SK-N-SH treated with all-trans-retinoic acid at 6 μM for 48 hours (cell line): ENCODE data around the gene CLDN2.

Experiments
- ATAC-seq: fragments of 200-7000 bp; cut with Tn5 transposase; 3 replicates; pipeline ENCODE4 v1.9.1; 2020; ENCODE audit warnings: mild to moderate bottlenecking, moderate library complexity
- ARNTL ChIP-seq: fragments of 450-650 bp; formaldehyde crosslinking; IDR thresholded peaks from 2 replicates; pipeline ENCODE4 v1.5.0; 2020; ENCODE audit warnings: low read depth, mild to moderate bottlenecking, moderate library complexity, borderline replicate concordance
- BACH2 ChIP-seq: fragments of 250-450 bp; sonication (Bioruptor Pico); IDR thresholded peaks from 2 replicates; pipeline ENCODE4 v1.9.0; 2021; ENCODE audit warnings: mild to moderate bottlenecking, borderline replicate concordance
- CSDC2 ChIP-seq: fragments of 250-450 bp; sonication (Bioruptor Pico); IDR thresholded peaks from 2 replicates; pipeline ENCODE4 v1.5.0; 2020; ENCODE audit warnings: mild to moderate bottlenecking, moderate library complexity
- CSRNP3 ChIP-seq: fragments of 250-450 bp; sonication (Bioruptor Pico); IDR thresholded peaks from 2 replicates; pipeline ENCODE4 v1.5.1; 2021; ENCODE audit warnings: mild to moderate bottlenecking, moderate library complexity
- ESRRG ChIP-seq: fragments of 250-450 bp; sonication (Bioruptor Pico); IDR thresholded peaks from 2 replicates; pipeline ENCODE4 v1.6.1; 2021; ENCODE audit warnings: mild to moderate bottlenecking
- GLIS3 ChIP-seq: fragments of 250-450 bp; sonication (Bioruptor Pico); IDR thresholded peaks from 2 replicates; pipeline ENCODE4 v1.5.0; 2020; ENCODE audit warnings: mild to moderate bottlenecking, moderate library complexity
- ISL1 ChIP-seq: fragments of 250-450 bp; sonication (Bioruptor Pico); IDR thresholded peaks from 2 replicates; pipeline ENCODE4 v2.1.2; 2022; ENCODE audit warnings: mild to moderate bottlenecking, moderate library complexity
- OSR1 ChIP-seq: fragments of 250-450 bp; sonication (Bioruptor Pico); IDR thresholded peaks from 2 replicates; pipeline ENCODE4 v1.8.0; 2022; ENCODE audit warnings: moderate library complexity, mild to moderate bottlenecking, inconsistent platforms
- POU6F1 ChIP-seq: fragments of 250-450 bp; sonication (Bioruptor Pico); IDR thresholded peaks from 2 replicates; pipeline ENCODE4 v1.8.0; 2021; ENCODE audit warnings: low read depth, mild to moderate bottlenecking, moderate library complexity, borderline replicate concordance
- PPARA ChIP-seq: fragments of 250-450 bp; sonication (Bioruptor Pico); IDR thresholded peaks from 2 replicates; pipeline ENCODE4 v1.5.0; 2020; ENCODE audit warnings: mild to moderate bottlenecking, borderline replicate concordance
- RARB ChIP-seq: fragments of 250-450 bp; sonication (Bioruptor Pico); IDR thresholded peaks from 2 replicates; pipeline ENCODE4 v1.8.0; 2021; ENCODE audit warnings: mild to moderate bottlenecking, moderate library complexity
- SNAI2 ChIP-seq: fragments of 250-450 bp; sonication (Bioruptor Pico); IDR thresholded peaks from 2 replicates; pipeline ENCODE4 v1.5.0; 2020; ENCODE audit warnings: mild to moderate bottlenecking, moderate library complexity
- TCF4 ChIP-seq: fragments of 250-450 bp; sonication (Bioruptor Pico); IDR thresholded peaks from 2 replicates; pipeline ENCODE4 v1.8.0; 2021; ENCODE audit warnings: mild to moderate bottlenecking, moderate library complexity, borderline replicate concordance
- ZC3H10 ChIP-seq: fragments of 250-450 bp; sonication (Bioruptor Pico); IDR thresholded peaks from 2 replicates; pipeline ENCODE4 v1.5.1; 2021; ENCODE audit warnings: mild to moderate bottlenecking, moderate library complexity
- ZFP3 ChIP-seq: fragments of 250-450 bp; sonication (Bioruptor Pico); IDR thresholded peaks from 2 replicates; pipeline ENCODE4 v1.5.0; 2020; ENCODE audit warnings: mild to moderate bottlenecking, moderate library complexity
- ZFP30 ChIP-seq: fragments of 450-650 bp; formaldehyde crosslinking; IDR thresholded peaks from 2 replicates; pipeline ENCODE4 v1.5.0; 2022; ENCODE audit warnings: mild to moderate bottlenecking, moderate library complexity
- ZNF565 ChIP-seq: fragments of 450-650 bp; formaldehyde crosslinking; conservative IDR thresholded peaks from 2 replicates; pipeline ENCODE4 v1.5.0; 2020; ENCODE audit warnings: low read depth, mild to moderate bottlenecking, moderate library complexity
- ZNF70 ChIP-seq: fragments of 450-650 bp; formaldehyde crosslinking; IDR thresholded peaks from 2 replicates; pipeline ENCODE4 v1.5.0; 2020; ENCODE audit warnings: mild to moderate bottlenecking, moderate library complexity
- ZNF8 ChIP-seq: fragments of 450-650 bp; formaldehyde crosslinking; IDR thresholded peaks from 2 replicates; pipeline ENCODE4 v1.5.0; 2020; ENCODE audit warnings: mild to moderate bottlenecking, moderate library complexity
- TF ChIP-seq, protein P1 (sequence below): fragments of 250-450 bp; sonication (Bioruptor Pico); IDR thresholded peaks from 2 replicates; pipeline ENCODE4 v1.5.1; 2020; ENCODE audit warnings: low read depth, mild to moderate bottlenecking, moderate library complexity
- TF ChIP-seq, protein P2 (sequence below): fragments of 250-450 bp; sonication (Bioruptor Pico); IDR thresholded peaks from 2 replicates; pipeline ENCODE4 v1.5.0; 2020; ENCODE audit warnings: mild to moderate bottlenecking, moderate library complexity
- TF ChIP-seq, protein P3 (sequence below): fragments of 250-450 bp; sonication (Bioruptor Pico); IDR thresholded peaks from 2 replicates; pipeline ENCODE4 v1.8.0; 2020; ENCODE audit warnings: mild to moderate bottlenecking, moderate library complexity, borderline replicate concordance

Gene CLDN2

DNA sequence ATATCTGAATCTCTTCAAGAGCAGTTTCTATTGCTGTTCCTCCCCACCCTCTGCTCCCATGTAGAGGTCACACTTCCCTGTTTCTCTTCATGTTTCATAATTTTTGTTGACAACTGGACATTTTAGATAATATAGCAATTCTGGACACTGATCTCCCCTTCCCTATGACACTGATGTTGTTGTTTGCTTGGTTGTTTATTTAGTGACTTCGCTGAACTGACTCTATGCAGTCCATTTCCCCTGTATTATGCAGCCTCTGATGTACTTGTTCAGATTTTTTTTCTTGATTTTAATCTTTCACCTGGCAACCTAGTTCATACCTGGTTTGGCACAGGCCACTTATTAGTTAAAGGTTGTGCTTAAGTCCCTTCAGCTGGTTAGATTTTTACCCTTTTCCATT is 29.2 kb downstream of the CLDN2 start:
- no peak for ATAC-seq
- TF ChIP-seq ZFP3 (CRISPR knock-in tag): no peak
- TF ChIP-seq ZC3H10 (CRISPR knock-in tag): no peak
- TF ChIP-seq TCF4: no peak
- TF ChIP-seq, protein P1, sequence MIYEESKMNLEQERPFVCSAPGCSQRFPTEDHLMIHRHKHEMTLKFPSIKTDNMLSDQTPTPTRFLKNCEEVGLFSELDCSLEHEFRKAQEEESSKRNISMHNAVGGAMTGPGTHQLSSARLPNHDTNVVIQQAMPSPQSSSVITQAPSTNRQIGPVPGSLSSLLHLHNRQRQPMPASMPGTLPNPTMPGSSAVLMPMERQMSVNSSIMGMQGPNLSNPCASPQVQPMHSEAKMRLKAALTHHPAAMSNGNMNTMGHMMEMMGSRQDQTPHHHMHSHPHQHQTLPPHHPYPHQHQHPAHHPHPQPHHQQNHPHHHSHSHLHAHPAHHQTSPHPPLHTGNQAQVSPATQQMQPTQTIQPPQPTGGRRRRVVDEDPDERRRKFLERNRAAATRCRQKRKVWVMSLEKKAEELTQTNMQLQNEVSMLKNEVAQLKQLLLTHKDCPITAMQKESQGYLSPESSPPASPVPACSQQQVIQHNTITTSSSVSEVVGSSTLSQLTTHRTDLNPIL (CRISPR knock-in tag): no peak
- no peak for TF ChIP-seq CSDC2 (CRISPR knock-in tag)
- TF ChIP-seq POU6F1 (CRISPR knock-in tag): no peak
- TF ChIP-seq GLIS3 (CRISPR knock-in tag): no peak
- TF ChIP-seq ESRRG (CRISPR knock-in tag): no peak
- no peak for TF ChIP-seq SNAI2 (CRISPR knock-in tag)

DNA sequence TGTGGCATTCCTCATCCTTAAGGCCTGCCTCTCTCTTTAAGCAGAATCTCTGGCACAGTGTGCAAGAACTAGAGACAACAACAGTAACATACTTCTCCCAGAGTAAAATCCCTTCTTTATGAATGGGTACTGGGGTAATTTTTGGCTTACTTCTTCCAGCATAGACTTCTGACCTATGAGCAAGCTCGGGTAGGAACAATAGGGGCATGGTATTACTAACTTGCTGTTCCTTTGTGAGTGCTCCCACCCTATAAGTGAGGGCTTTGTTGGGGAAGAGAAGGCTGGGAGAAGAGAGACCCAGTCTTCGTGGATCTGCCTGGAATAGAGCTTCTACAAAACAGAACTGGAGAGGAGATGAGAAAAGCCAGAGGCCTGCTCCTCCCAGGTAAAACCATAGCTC is 30.2 kb downstream of the CLDN2 start:
- no peak for TF ChIP-seq RARB (CRISPR knock-in tag)
- TF ChIP-seq ZC3H10 (CRISPR knock-in tag): no peak
- no peak for TF ChIP-seq BACH2 (CRISPR knock-in tag)
- no peak for TF ChIP-seq ZNF8 (CRISPR knock-in tag)
- TF ChIP-seq ZNF70 (CRISPR knock-in tag): no peak
- no peak for TF ChIP-seq ESRRG (CRISPR knock-in tag)
- no peak for TF ChIP-seq ZNF565
- TF ChIP-seq, protein P2, sequence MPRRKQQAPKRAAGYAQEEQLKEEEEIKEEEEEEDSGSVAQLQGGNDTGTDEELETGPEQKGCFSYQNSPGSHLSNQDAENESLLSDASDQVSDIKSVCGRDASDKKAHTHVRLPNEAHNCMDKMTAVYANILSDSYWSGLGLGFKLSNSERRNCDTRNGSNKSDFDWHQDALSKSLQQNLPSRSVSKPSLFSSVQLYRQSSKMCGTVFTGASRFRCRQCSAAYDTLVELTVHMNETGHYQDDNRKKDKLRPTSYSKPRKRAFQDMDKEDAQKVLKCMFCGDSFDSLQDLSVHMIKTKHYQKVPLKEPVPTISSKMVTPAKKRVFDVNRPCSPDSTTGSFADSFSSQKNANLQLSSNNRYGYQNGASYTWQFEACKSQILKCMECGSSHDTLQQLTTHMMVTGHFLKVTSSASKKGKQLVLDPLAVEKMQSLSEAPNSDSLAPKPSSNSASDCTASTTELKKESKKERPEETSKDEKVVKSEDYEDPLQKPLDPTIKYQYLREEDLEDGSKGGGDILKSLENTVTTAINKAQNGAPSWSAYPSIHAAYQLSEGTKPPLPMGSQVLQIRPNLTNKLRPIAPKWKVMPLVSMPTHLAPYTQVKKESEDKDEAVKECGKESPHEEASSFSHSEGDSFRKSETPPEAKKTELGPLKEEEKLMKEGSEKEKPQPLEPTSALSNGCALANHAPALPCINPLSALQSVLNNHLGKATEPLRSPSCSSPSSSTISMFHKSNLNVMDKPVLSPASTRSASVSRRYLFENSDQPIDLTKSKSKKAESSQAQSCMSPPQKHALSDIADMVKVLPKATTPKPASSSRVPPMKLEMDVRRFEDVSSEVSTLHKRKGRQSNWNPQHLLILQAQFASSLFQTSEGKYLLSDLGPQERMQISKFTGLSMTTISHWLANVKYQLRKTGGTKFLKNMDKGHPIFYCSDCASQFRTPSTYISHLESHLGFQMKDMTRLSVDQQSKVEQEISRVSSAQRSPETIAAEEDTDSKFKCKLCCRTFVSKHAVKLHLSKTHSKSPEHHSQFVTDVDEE (CRISPR knock-in tag): no peak
- no peak for TF ChIP-seq OSR1 (CRISPR knock-in tag)
- no peak for TF ChIP-seq ZFP30 (CRISPR knock-in tag)
- TF ChIP-seq SNAI2 (CRISPR knock-in tag): no peak
- no peak for TF ChIP-seq ISL1
- no peak for TF ChIP-seq POU6F1 (CRISPR knock-in tag)
- no peak for TF ChIP-seq ZFP3 (CRISPR knock-in tag)
- no peak for TF ChIP-seq PPARA (CRISPR knock-in tag)
- TF ChIP-seq, protein P1 (CRISPR knock-in tag): no peak
- TF ChIP-seq, protein P3, sequence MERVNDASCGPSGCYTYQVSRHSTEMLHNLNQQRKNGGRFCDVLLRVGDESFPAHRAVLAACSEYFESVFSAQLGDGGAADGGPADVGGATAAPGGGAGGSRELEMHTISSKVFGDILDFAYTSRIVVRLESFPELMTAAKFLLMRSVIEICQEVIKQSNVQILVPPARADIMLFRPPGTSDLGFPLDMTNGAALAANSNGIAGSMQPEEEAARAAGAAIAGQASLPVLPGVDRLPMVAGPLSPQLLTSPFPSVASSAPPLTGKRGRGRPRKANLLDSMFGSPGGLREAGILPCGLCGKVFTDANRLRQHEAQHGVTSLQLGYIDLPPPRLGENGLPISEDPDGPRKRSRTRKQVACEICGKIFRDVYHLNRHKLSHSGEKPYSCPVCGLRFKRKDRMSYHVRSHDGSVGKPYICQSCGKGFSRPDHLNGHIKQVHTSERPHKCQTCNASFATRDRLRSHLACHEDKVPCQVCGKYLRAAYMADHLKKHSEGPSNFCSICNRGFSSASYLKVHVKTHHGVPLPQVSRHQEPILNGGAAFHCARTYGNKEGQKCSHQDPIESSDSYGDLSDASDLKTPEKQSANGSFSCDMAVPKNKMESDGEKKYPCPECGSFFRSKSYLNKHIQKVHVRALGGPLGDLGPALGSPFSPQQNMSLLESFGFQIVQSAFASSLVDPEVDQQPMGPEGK (CRISPR knock-in tag): no peak
- no peak for TF ChIP-seq CSDC2 (CRISPR knock-in tag)
- no peak for ATAC-seq

GRCh38 chrX:106951230-106951629 is 31.0 kb downstream of the CLDN2 start:
- ATAC-seq: no peak
- TF ChIP-seq RARB (CRISPR knock-in tag): no peak
- no peak for TF ChIP-seq ZNF8 (CRISPR knock-in tag)
- TF ChIP-seq ZNF70 (CRISPR knock-in tag): no peak
- no peak for TF ChIP-seq PPARA (CRISPR knock-in tag)
- TF ChIP-seq SNAI2 (CRISPR knock-in tag): no peak
- no peak for TF ChIP-seq POU6F1 (CRISPR knock-in tag)
- no peak for TF ChIP-seq CSDC2 (CRISPR knock-in tag)
- no peak for TF ChIP-seq ZNF565
- no peak for TF ChIP-seq CSRNP3
- TF ChIP-seq ESRRG (CRISPR knock-in tag): no peak
- TF ChIP-seq ARNTL (CRISPR knock-in tag): no peak
- TF ChIP-seq, protein P1 (CRISPR knock-in tag): no peak
